ENCODE measurements around the gene ZNF616.
A peak's percentile ranks its signal among the peaks of the same experiment; 100 is the strongest.

The ZNF616 gene

DNA sequence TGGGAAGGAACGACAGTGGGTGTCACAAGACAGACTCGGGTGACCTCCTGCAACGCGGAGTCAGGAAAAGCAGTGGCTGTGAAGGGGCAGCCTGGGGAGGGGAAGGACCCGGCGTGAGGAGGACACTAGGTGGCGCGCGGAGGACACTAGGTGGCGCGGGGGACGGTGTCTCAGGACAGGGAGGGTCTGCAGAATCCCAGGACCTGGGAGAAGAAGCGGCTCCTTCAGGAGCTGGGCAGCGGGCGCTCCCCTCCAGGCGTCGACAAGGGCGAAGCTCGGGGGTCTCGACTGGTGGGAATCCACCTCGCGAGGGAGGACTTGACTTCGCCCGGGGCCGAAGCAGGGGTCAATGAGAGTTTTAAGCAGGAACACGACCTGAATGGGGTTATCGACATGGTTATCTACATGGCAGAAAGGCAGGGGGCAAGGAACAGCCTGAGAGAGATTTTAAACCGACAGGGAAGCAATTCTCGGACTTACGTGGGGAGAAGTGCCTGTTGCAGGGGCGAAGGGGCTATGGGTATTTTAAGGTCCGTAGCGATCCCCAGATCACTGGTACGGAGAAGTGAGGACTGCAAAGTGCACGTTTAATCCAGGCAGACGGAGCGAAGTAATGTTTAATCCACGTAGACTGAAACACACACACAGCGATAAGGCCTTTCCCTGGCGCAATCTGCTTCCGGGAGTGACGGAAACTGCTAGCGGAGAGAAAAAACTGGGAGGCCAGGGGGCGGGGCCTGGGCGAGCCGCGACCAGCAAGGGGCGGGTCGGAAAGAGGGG lies at the start of gene ZNF616:
TSS of gene ZNF616 (minus strand) at position 687 of the 780 bp plus-strand sequence. CDS start 9,426 bp downstream, outside the sequence.
- DNase-seq (ENCODE audit: extremely low read depth, low read depth) = peak; percentile 82
- TF ChIP-seq, protein P1, sequence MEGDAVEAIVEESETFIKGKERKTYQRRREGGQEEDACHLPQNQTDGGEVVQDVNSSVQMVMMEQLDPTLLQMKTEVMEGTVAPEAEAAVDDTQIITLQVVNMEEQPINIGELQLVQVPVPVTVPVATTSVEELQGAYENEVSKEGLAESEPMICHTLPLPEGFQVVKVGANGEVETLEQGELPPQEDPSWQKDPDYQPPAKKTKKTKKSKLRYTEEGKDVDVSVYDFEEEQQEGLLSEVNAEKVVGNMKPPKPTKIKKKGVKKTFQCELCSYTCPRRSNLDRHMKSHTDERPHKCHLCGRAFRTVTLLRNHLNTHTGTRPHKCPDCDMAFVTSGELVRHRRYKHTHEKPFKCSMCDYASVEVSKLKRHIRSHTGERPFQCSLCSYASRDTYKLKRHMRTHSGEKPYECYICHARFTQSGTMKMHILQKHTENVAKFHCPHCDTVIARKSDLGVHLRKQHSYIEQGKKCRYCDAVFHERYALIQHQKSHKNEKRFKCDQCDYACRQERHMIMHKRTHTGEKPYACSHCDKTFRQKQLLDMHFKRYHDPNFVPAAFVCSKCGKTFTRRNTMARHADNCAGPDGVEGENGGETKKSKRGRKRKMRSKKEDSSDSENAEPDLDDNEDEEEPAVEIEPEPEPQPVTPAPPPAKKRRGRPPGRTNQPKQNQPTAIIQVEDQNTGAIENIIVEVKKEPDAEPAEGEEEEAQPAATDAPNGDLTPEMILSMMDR (IDR thresholded peaks at IDR 0.05; ENCODE audit: low read depth, low read length) = peak; percentile 84

DNA sequence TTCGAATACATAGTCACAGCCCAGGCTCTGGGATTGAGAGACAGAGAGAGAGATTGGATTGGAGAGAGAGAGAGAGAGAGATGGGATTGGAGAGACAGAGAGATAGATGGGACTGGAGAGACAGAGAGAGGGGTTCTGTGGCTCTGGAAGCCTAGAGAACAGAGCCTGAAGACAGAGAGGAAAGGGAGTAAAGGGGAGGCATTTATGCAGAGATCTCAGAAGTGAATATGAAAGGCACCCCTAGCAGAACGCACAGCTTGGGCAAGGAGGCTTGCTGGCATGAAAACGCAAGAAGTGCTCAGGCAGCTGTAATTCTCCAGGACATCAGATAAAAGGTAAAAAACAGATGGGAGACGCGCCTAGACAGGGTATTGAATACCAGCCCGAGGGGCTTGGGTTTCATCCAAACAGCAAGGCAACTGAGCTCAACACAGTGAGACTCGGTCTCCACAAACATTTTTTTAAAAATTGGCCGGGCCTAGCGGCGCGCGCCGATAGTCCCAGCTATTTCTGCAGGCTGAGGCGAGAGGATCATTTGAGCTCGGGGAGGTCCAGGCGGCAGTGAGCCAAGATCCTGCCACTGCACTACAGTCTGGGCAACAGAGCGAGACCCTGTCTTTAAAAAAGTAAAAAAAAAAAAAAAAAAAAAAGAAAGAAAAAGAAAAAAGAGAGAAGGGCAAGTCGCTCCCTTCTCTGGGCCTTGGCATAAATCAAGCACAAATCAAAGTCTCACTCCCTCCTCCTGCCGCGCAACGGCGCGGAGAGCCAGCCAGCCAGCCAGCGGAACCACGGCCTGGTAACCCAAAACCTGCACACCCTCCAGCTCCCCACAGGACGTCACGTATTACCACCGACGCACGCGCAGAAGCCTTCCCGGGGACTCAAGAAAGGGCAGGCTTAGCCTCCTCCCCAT lies 49.3 kb upstream of the ZNF616 start:
- DNase-seq (ENCODE audit: extremely low read depth, low read depth) = no peak
- TF ChIP-seq, protein P1 (IDR thresholded peaks at IDR 0.05; ENCODE audit: low read depth, low read length) = peak; percentile 2

DNA sequence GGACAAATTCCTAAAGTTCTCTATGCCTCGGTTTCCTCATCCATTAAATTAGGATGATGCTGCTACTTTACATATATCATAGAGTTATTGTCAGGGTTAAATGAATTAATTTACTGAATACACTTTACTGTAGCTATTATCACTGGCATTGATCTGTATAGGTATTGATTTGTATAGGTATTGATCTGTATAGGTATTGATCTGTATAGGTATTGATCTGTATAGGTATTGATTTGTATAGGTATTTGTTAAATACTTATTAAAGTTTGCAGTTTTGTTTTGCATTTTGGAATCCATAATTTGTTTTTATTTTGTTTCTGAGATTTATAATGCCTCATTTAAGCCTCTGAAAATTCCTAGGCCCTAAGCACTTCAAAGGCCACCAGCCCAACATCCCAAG lies 47.7 kb upstream of the ZNF616 start:
- no peak for DNase-seq (ENCODE audit: extremely low read depth, low read depth)
- TF ChIP-seq, protein P1 (IDR thresholded peaks at IDR 0.05; ENCODE audit: low read depth, low read length) = no peak

DNA sequence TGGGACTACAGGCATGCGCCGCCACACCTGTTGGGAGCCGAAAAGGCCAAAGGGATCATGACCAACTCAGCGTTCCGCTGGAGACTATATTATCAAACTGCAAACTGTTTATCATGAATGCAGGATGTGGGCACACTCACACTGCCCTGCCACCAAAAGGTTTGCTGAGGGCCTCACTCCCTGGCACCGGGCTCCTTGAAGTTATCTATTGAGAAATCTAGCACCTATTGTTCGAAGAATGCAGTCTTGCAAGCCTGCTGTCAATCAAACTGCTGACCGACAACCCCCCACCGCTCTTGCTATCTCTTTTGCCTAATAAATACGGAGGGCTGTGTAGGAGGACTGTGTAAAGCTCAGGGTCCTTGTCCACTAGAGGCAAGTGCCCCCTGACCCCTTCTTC lies 36.8 kb upstream of the ZNF616 start:
- no peak for DNase-seq (ENCODE audit: extremely low read depth, low read depth)
- TF ChIP-seq, protein P1 (IDR thresholded peaks at IDR 0.05; ENCODE audit: low read depth, low read length) = no peak

DNA sequence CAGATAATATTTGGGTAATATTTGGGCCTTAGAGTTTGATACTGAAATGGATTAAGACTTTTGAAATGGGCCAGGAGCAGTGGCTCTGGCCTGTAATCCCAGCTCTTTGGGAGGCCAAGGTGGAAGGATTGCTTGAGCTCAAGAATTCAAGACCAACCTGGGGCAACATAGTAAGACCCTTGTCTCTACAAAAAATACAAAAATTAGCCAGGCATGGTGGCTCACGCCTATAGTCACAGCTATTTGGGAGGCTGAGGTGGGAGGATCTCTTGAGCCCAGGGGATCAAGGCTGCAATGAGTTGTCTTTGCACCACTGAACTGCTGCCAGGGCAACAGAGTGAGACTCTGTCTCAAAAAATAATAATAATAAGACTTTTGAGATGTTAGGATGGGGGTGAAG lies 32.6 kb upstream of the ZNF616 start:
- TF ChIP-seq, protein P1 (IDR thresholded peaks at IDR 0.05; ENCODE audit: low read depth, low read length) = no peak
- no peak for DNase-seq (ENCODE audit: extremely low read depth, low read depth)

DNA sequence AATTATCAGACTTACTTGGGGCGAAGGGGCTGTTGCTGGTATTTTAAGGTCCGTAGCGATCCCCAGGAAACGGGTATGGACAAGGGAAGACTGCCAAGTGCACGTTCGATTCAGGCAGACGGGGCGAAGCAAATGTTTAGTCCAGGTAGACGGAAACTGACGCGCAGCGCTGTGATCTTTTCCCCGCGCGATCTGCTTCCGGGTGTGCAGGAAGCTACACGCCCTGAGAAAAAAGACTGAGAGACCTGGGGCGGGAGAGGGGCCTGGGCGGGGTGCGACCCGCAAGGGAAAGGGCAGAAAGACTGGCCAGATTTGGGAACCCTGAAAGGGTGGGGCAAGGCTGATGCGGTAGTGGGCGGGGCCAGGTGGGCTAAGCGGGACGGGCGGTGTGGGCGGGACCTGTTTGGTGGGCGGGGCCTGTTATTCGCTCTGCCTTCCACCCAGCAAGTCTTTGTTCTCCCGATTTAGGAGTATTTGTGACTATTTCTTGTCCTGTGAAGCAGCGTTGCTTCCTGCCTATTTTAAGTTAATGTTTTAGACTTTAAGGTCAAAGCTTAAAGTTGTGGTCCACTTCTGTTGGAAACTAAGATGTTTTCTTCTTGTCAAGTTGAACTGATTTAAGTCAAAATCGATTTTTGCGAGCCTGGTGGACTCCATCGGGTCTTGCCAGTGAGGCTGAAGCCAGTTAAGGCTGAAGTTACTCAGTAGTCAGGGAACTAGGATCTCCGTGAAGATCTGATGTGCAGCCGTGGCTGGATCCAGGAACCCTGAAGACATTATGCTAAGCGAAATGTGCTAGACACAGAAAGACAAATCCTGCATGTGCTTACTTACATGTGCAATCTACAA lies 31.8 kb upstream of the ZNF616 start, which contains the start of gene ZNF836:
TSS of gene ZNF836 (minus strand) at position 301 of the 849 bp plus-strand sequence. CDS start 3,549 bp downstream, outside the sequence.
- peak; percentile 40 for DNase-seq (ENCODE audit: extremely low read depth, low read depth)
- TF ChIP-seq, protein P1 (IDR thresholded peaks at IDR 0.05; ENCODE audit: low read depth, low read length) = no peak

All from AG09319 (cell line).